GM12878 (cell line): ENCODE measurements around the gene TMC5. TPM values are rescaled to one million over a fixed set of nuclear protein-coding genes. Genes with fewer than 3 reads are reported as not detected.

Source experiments
- ATAC-seq: fragments of 200-7000 bp; cut with Tn5 transposase; 3 replicates; pipeline ENCODE4 v1.9.1; 2020; ENCODE audit warnings: mild to moderate bottlenecking, moderate library complexity
- BruUV-seq: library from RNA; stranded (reverse); fragments of 400-500 nt; replicated peaks from 2 replicates; lab custom pipeline; 2021; lab: Mats Ljungman, UMichigan
- CTCF ChIA-PET: fragments of 300-600 bp; sonication (Branson Sonifier 250); formaldehyde crosslinking; extraction: SDS; loops from one replicate; lab custom pipeline; 2021; ENCODE audit warnings: inconsistent platforms; lab: Yijun Ruan, JAX
- POLR2A ChIA-PET: fragments of 350-600 bp; formaldehyde crosslinking; extraction: SDS; loops from one replicate; lab custom pipeline; 2021; ENCODE audit warnings: inconsistent platforms; lab: Charles Lee
- RAD21 ChIA-PET: fragments of 300-600 bp; sonication (Branson Sonifier 250); formaldehyde crosslinking; loops from one replicate; lab custom pipeline; 2023; ENCODE audit warnings: antibody characterized with exemption; ENCODE audit not compliant: unreplicated experiment; lab: Charles Lee
- SMC1A ChIA-PET: fragments of 300-600 bp; sonication (Branson Sonifier 250); formaldehyde crosslinking; loops from one replicate; lab custom pipeline; 2023; ENCODE audit not compliant: unreplicated experiment, uncharacterized antibody; lab: Charles Lee
- DNase-seq: peaks from one replicate; pipeline ENCODE4 v3.0.0-alpha.2; 2011; ENCODE audit warnings: low read depth, low spot score
- FAIRE-seq: peaks from 3 replicates; lab custom pipeline; 2011; peaks lifted over from hg19 to GRCh38; lab: Jason Lieb, UNC
- H2AFZ ChIP-seq: 2 replicates; pipeline ENCODE4 v1.6.0; 2011; ENCODE audit warnings: low read depth, low read length, control low read depth; ENCODE audit not compliant: control insufficient read depth
- H3K27ac ChIP-seq: 2 replicates; pipeline ENCODE4 v1.5.1; 2011; ENCODE audit warnings: control low read depth; ENCODE audit not compliant: control insufficient read depth, insufficient read depth
- H3K27me3 ChIP-seq, 2 experiments: replicated peaks in 1 of 2; 2 replicates each; pipeline versions ENCODE4 v1.6.0 to v1.6.1; 2011; ENCODE audit warnings: low read length in 1 of 2; ENCODE audit not compliant: control insufficient read depth in 2 of 2, insufficient read depth in 2 of 2
- H3K36me3 ChIP-seq, 2 experiments: 2 replicates each; pipeline ENCODE4 v1.5.1; 2011; ENCODE audit warnings: low read length in 1 of 2; ENCODE audit not compliant: control insufficient read depth in 2 of 2, insufficient read depth in 2 of 2
- H3K4me1 ChIP-seq: 2 replicates; pipeline ENCODE4 v1.6.1; 2011; ENCODE audit warnings: mild to moderate bottlenecking, low read length, moderate library complexity, mixed read lengths; ENCODE audit not compliant: control insufficient read depth, insufficient read depth
- H3K4me2 ChIP-seq: 2 replicates; pipeline ENCODE4 v1.6.0; 2011; ENCODE audit warnings: control low read depth; ENCODE audit not compliant: control insufficient read depth, insufficient read depth
- H3K4me3 ChIP-seq: fragments of 200-600 bp; sonication (generic); 2 replicates; pipeline ENCODE4 v1.5.1; 2016
- H3K79me2 ChIP-seq: 2 replicates; pipeline ENCODE4 v1.6.0; 2011; ENCODE audit warnings: low read length; ENCODE audit not compliant: control insufficient read depth, insufficient read depth
- H3K9ac ChIP-seq: 2 replicates; pipeline ENCODE4 v1.8.0; 2011; ENCODE audit warnings: low read length, control low read depth, mixed read lengths; ENCODE audit not compliant: control insufficient read depth, insufficient read depth
- H3K9me3 ChIP-seq: replicated peaks from 3 replicates; pipeline ENCODE4 v1.5.1; 2011; ENCODE audit warnings: mild to moderate bottlenecking, low read length; ENCODE audit not compliant: control insufficient read depth, insufficient read depth
- H4K20me1 ChIP-seq: 2 replicates; pipeline ENCODE4 v1.6.0; 2011; ENCODE audit not compliant: control insufficient read depth, insufficient read depth
- CBX3 ChIP-seq: fragments of 200-600 bp; sonication (generic); IDR thresholded peaks from 2 replicates; pipeline ENCODE4 v1.6.1; 2016; ENCODE audit warnings: low read depth, borderline replicate concordance
- CREB1 ChIP-seq: IDR thresholded peaks from 2 replicates; pipeline ENCODE4 v1.6.1; 2012; ENCODE audit warnings: low read depth, mild to moderate bottlenecking, inconsistent platforms
- EZH2 ChIP-seq: IDR thresholded peaks from 2 replicates; pipeline ENCODE4 v1.6.1; 2012; ENCODE audit warnings: low read depth, mild to moderate bottlenecking, control low read depth, inconsistent platforms, low read length, borderline replicate concordance; ENCODE audit not compliant: control insufficient read depth
- GABPA ChIP-seq: IDR thresholded peaks from 2 replicates; pipeline ENCODE4 v1.6.1; 2014; ENCODE audit warnings: antibody characterized with exemption, low read depth, mild to moderate bottlenecking, inconsistent platforms
- IKZF1 ChIP-seq: fragments of 450-650 bp; conservative IDR thresholded peaks from 2 replicates; pipeline ENCODE4 v1.6.1; 2017; ENCODE audit warnings: antibody characterized with exemption, mild to moderate bottlenecking
- IKZF2 ChIP-seq, 2 experiments: fragments of 450-650 bp; IDR thresholded peaks; 2 replicates each; pipeline ENCODE4 v1.6.1; 2017; ENCODE audit warnings: mild to moderate bottlenecking in 2 of 2, moderate library complexity in 2 of 2
- JUND ChIP-seq: IDR thresholded peaks from 2 replicates; pipeline ENCODE4 v1.6.1; 2012; ENCODE audit warnings: low read depth, mild to moderate bottlenecking, low read length, improper control_type of control experiment, moderate library complexity
- KAT2A ChIP-seq: conservative IDR thresholded peaks from 2 replicates; pipeline ENCODE4 v1.6.1; 2011; ENCODE audit warnings: low read depth, low read length; ENCODE audit not compliant: control insufficient read depth
- MAX ChIP-seq: IDR thresholded peaks from 2 replicates; pipeline ENCODE4 v1.6.1; 2012; ENCODE audit warnings: low read depth, low read length, improper control_type of control experiment
- MLLT1 ChIP-seq: fragments of 450-650 bp; IDR thresholded peaks from 2 replicates; pipeline ENCODE4 v1.6.1; 2016; ENCODE audit warnings: mild to moderate bottlenecking
- MTA2 ChIP-seq: fragments of 450-650 bp; IDR thresholded peaks from 2 replicates; pipeline ENCODE4 v1.6.1; 2016; ENCODE audit warnings: low read depth, mild to moderate bottlenecking, moderate library complexity
- MTA3 ChIP-seq: IDR thresholded peaks from 2 replicates; pipeline ENCODE4 v1.6.1; 2012; ENCODE audit warnings: low read length, inconsistent platforms, borderline replicate concordance
- MXI1 ChIP-seq: fragments of 150-350 bp; IDR thresholded peaks from 2 replicates; pipeline ENCODE4 v1.6.1; 2011; ENCODE audit warnings: low read depth, mild to moderate bottlenecking, inconsistent platforms, low read length, improper control_type of control experiment
- POLR2AphosphoS2 ChIP-seq: IDR thresholded peaks from 2 replicates; pipeline ENCODE4 v1.6.1; 2011; ENCODE audit warnings: low read depth, mild to moderate bottlenecking, low read length, improper control_type of control experiment, moderate library complexity
- RB1 ChIP-seq: fragments of 450-650 bp; formaldehyde crosslinking; IDR thresholded peaks from 2 replicates; pipeline ENCODE4 v1.6.1; 2017; ENCODE audit warnings: mild to moderate bottlenecking, borderline replicate concordance
- RBBP5 ChIP-seq: fragments of 200-600 bp; sonication (generic); conservative IDR thresholded peaks from 2 replicates; pipeline ENCODE4 v1.6.1; 2016
- RFX5 ChIP-seq: IDR thresholded peaks from 2 replicates; pipeline ENCODE4 v1.6.1; 2011; ENCODE audit warnings: low read depth, low read length, improper control_type of control experiment
- RUNX3 ChIP-seq: IDR thresholded peaks from 2 replicates; pipeline ENCODE4 v1.6.1; 2012; ENCODE audit warnings: low read length, inconsistent platforms
- STAT1 ChIP-seq: fragments of 450-650 bp; conservative IDR thresholded peaks from 2 replicates; pipeline ENCODE4 v1.6.1; 2014; ENCODE audit warnings: antibody characterized with exemption, mild to moderate bottlenecking
- ZBED1 ChIP-seq: IDR thresholded peaks from 2 replicates; pipeline ENCODE4 v1.6.1; 2016; ENCODE audit warnings: borderline replicate concordance
- ZNF217 ChIP-seq: fragments of 450-650 bp; IDR thresholded peaks from 2 replicates; pipeline ENCODE4 v1.6.1; 2017; ENCODE audit warnings: antibody characterized with exemption, mild to moderate bottlenecking
- WGBS: methylation state at CpG from one replicate; pipeline ENCODE4 v1.1.6; 2016; ENCODE audit warnings: low lambda C conversion rate; ENCODE audit not compliant: insufficient replicate concordance, insufficient coverage; ENCODE audit errors: missing lambda C conversion rate; 5-methylcytosine and 5-hydroxymethylcytosine counted together
- in situ Hi-C: fragments of 300-500 bp; cut with MboI; formaldehyde crosslinking; loops from 9 replicates; pipeline ENCODE4 v1.14.3; 2018; ENCODE audit warnings: mixed read lengths
- intact Hi-C: fragments of 100-400 bp; cut with micrococcal nuclease; formaldehyde crosslinking; loops from one replicate; pipeline ENCODE4 v1.14.2; 2022; ENCODE audit not compliant: unreplicated experiment
- polyA plus RNA-seq, 11 experiments: library from polyadenylated mRNA; depleted of rRNA in 4 of 11; unstranded in 6 of 11; stranded (reverse) in 5 of 11; fragments of >200 nt; fragmentation: Nextera tagmentation in 4 of 11; fragmentation: Illumina TruSeq in 1 of 11; extraction: Ambion mirVana in 4 of 11; extraction: Trizol in 1 of 11; gene quantifications; 1 replicate in 1 of 11; 2 replicates in 10 of 11; pipeline versions ENCODE4 v1.2.1 to v1.2.3, GENCODE V29; 2011 to 2016; ENCODE audit warnings: inconsistent platforms in 2 of 11, missing spikeins in 2 of 11, low read depth in 1 of 11
- total RNA-seq, 4 experiments: library from RNA; depleted of rRNA in 3 of 4; stranded (reverse); fragments of >200 nt in 3 of 4; fragmentation: Illumina TruSeq in 1 of 4; extraction: Trizol in 1 of 4; gene quantifications; 2 replicates each; pipeline versions ENCODE4 v1.2.1 to v1.2.3, GENCODE V29; 2013 to 2021

TMC5 gene
- total and polyA plus RNA-seq, 10 of the 15 experiments (the other 5 are each of a cell fraction or from before 2014, with no cell fraction given), result 0.01 to 0.10 (median 0.07) TPM; not detected in 5

- TF ChIP-seq KAT2A (no peak), ZNF217 (no peak), JUND (no peak), MXI1 (no peak), MLLT1 (no peak), ZBED1 (no peak), GABPA (no peak), CBX3 (no peak), RB1 (no peak), POLR2AphosphoS2 (no peak), RFX5 (no peak), CREB1 (peak; percentile 31; the same call in 1 of the 2 replicates)
- TF ChIP-seq, all 136 proteins: peak for 4
Measured at GRCh38 chr16:19436540-19436939, 18.9 kb downstream of the TMC5 start (continued).

GRCh38 chr16:19437280-19437679 is 19.6 kb downstream of the TMC5 start:
- in situ Hi-C loops (no loop called here), intact Hi-C loops (no loop called here)
- DNase-seq (no peak), FAIRE-seq (no peak), ATAC-seq (peak; percentile 65)
- 0% methylated on average over 4 of the region's 4 CpGs for WGBS
- Histone ChIP-seq H3K9ac (no peak overlapping the region), H3K79me2 (no peaks in the 10 kb centered on the region), H3K27me3 (no peaks in the 10 kb centered on the region), H3K4me3 (no peak overlapping the region), H3K36me3 (no peaks in the 10 kb centered on the region), H3K27ac (no peak overlapping the region), H2AFZ (no peak overlapping the region), H3K4me1 (peaks cover 11% of the 10 kb centered on the region), H3K4me2 (no peak overlapping the region), H4K20me1 (no peaks in the 10 kb centered on the region), H3K9me3 (no peaks in the 10 kb centered on the region)
- CTCF ChIA-PET, result interaction anchor here (0.8 kb wide), 1 partner anchor 24 kb away, joined by 3 read pairs; no protein-coding TSS in a partner anchor
- SMC1A ChIA-PET, result interaction anchor here (0.8 to 2.7 kb wide), 3 partner anchors 10 to 77 kb away, joined by 3 to 10 read pairs (median 3); no protein-coding TSS in a partner anchor
- TF ChIP-seq MTA3 (no peak), RUNX3 (peak; percentile 27; the same call in 1 of the 2 replicates), MTA2 (0 out of 2 replicates have a peak, but pooled peaks have one; percentile 36), MAX (no peak), RBBP5 (no peak), EZH2 (no peak), IKZF2 (IDR thresholded peaks at IDR 0.05) (peak; percentile 46 to 63; a peak in 2 of 4 replicates), IKZF1 (peak; percentile 60; the same call in 1 of the 2 replicates), KAT2A (no peak), STAT1 (no peak)
- RAD21 ChIA-PET, result interaction anchor here (0.9 kb wide), 1 partner anchor 57 kb away, joined by 3 read pairs; no protein-coding TSS in a partner anchor
- BruUV-seq, result no TSS peak
- POLR2A ChIA-PET, result no interaction called here
